HTERT RPE-1 (cell line): Measurements from ENCODE around the gene LMO2.
"Not testable (repeated sequence)": the region's sequence is repeated elsewhere in the genome, so short reads cannot be mapped to it uniquely, and the experiment has no call there.

Experiments
- in situ Hi-C: fragments of 300-500 bp; cut with MboI; formaldehyde crosslinking; loops from 4 replicates; pipeline ENCODE4 v1.14.3; 2020; ENCODE audit warnings: low sequenced_read_pairs

Gene LMO2

DNA sequence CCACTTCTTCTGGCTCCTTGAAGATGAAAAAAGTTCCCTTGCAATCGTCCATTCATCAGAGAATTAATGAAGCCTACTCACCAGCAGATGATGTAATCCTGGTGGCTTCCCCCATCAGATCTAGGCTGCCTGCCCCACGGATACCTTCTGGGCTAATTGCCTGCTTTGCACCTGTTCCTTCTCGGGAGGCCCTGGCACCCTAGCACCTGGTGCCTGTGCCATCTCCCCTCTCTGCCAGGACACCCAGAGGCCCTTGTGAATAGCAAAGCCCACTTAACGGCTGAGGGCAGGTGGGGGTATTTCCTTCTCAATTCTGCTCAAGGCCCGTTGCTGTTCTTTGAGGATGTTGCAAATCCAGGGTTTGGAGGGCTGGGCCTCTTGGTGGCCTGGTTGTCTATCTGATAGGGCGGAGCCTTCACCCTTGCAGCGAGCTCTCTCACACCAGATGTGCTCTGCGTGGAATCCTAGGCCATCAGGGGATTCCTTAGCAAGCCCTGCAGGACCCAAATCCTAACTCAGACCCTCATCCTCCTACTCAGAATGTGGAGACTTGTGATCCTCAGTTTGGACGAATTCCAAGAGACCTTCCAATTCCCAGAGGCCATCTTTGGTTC lies at the start of gene LMO2:
Gene LMO2 (minus strand): TSS at position 363 of the 614 bp plus-strand sequence. CDS start 22,360 bp downstream, outside the sequence.
- in situ Hi-C loops: no loop called here

GRCh38 chr11:33940538-33940815 lies 48.6 kb upstream of the LMO2 start:
- in situ Hi-C loops: no loop called here

- in situ Hi-C loops: no loop called here
Measured at GRCh38 chr11:33936725-33937604, 45.1 kb upstream of the LMO2 start.

- in situ Hi-C loops: no loop called here
Measured at GRCh38 chr11:33935461-33936456, 43.9 kb upstream of the LMO2 start.

GRCh38 chr11:33935005-33935404 lies 43.1 kb upstream of the LMO2 start:
- in situ Hi-C loops: no loop called here

DNA sequence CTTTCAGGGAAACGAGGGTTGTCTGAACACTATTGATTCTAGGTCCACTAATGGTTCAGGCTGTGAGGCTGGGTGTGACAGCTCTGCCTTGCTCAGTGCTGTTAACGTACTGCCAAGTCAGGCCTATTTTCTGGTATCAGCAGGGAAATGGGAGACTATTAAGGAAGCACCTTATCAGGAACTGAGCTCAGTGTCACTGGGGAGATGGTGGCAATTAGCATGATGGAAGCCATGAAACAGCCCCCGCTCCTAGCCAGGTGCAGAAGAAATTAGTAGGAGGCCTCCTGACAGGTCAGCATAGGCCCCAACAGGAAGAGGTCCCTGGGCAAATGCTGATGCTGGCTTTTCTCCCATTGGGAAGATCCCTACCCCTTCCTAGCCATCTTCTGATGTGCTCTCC lies 42.6 kb upstream of the LMO2 start:
- in situ Hi-C loops: no loop called here

- in situ Hi-C loops: no loop called here
Measured at GRCh38 chr11:33933602-33934001, 41.7 kb upstream of the LMO2 start.

GRCh38 chr11:33932721-33933120 lies 40.8 kb upstream of the LMO2 start:
- in situ Hi-C loops: no loop called here

GRCh38 chr11:33931739-33932366 lies 40.0 kb upstream of the LMO2 start:
- in situ Hi-C loops: not testable (repeated sequence)

DNA sequence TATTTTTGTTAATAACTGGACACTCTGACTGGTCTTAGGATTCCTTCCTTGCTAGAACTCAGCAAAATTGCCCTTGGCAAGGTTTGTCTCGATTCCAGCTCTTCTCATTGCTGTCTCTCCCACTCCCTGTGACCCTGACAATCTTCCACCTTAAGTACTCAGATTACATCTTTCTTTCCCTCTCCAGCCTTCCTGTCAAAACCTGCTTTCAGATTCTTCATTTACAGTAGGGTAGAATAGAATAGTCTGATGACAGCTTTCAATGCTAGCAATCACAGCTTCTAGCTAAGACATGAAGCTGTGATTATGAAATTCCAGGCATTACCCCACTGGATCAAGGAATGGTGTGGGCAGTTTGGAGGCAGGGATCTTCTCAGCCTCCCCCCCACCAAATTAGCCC lies 39.2 kb upstream of the LMO2 start:
- in situ Hi-C loops: no loop called here

GRCh38 chr11:33930317-33931021 lies 38.6 kb upstream of the LMO2 start:
- in situ Hi-C loops: no loop called here

- in situ Hi-C loops: no loop called here
Measured at GRCh38 chr11:33928564-33928963, 36.7 kb upstream of the LMO2 start.

DNA sequence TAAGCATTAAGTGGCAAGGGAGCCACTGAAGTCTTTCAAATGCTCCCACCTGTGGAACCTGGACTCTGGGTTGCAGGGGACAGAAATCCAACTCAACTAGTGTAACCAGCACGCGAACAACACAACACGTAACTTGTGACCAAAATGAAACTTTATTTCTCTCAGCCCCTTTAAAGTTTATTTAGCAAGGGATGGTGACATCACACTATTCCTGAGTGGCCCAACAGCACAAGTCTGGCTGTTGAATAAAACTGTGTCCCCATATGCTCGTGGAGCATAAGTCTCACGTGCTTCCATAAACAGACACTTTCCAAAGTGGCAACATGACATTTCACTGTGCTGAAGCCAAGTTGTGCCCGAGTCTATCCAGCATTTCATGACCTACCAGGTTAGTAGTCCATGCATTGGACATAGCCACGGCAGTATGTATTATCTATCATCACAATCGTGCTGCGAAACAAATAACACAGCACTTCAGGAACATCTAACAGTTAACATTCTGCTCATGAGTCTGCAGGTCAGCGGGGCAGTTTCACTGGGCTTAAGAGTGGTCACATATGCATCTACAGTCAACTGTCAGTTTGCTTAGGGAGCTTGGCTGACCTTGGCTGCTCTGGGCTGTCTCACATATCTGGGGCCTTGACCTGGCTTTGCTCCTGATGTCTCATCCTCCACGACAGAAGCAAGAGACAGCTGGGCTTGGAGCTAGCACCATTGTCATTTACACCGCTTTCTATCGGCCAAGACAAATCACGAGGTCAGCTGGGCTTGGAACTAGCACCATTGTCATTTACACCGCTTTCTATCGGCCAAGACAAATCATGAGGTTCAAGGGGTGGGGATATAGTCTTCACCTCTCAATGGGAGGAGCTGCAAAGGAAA lies 35.0 kb upstream of the LMO2 start:
- in situ Hi-C loops: no loop called here

GRCh38 chr11:33924341-33924740 lies 32.5 kb upstream of the LMO2 start:
- in situ Hi-C loops: no loop called here

GRCh38 chr11:33923626-33924025 lies 31.8 kb upstream of the LMO2 start:
- in situ Hi-C loops: no loop called here

GRCh38 chr11:33920838-33921613 lies 29.1 kb upstream of the LMO2 start:
- in situ Hi-C loops: no loop called here

- in situ Hi-C loops: no loop called here
Measured at GRCh38 chr11:33919645-33920044, 27.8 kb upstream of the LMO2 start.

DNA sequence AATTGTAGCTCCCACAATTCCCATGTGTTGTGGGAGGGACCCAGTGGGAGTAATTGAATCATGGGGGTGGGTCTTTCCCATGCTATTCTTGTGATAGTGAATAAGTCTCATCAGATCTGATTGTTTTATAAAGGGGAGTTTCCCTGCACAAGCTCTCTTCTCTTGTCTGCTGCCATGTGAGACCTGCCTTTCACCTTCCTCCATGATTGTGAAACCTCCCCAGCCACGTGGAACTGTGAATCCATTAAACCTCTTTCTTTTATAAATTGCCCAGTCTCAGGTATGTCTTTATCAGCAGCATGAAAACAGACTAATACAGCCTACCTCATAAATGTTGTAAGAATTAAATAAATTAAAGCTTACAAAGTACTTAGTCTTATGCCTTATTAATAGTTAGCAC lies 25.5 kb upstream of the LMO2 start:
- in situ Hi-C loops: not testable (repeated sequence)

- in situ Hi-C loops: no loop called here
Measured at GRCh38 chr11:33916736-33917135, 24.9 kb upstream of the LMO2 start.
